ENCODE measurements around the gene CLIP1.
"Not testable (repeated sequence)": the region's sequence is repeated elsewhere in the genome, so short reads cannot be mapped to it uniquely, and the experiment has no call there.

Gene CLIP1

GRCh38 chr12:122421821-122422729, at the start of gene CLIP1:
TSS of gene CLIP1 (minus strand) at chr12:122422669. CDS start at chr12:122380452, 42,217 bp downstream.
- TF ChIP-seq CTCF (IDR thresholded peaks at IDR 0.05; ENCODE audit: borderline replicate concordance, insufficient read depth, low read depth, low read length), result peak; percentile 59
- H3K4me3 ChIP-seq (ENCODE audit: low read depth, low read length), result peak within 1 kb of the TSS; percentile 83

- no peak overlapping the region for H3K4me3 ChIP-seq (ENCODE audit: low read depth, low read length)
- TF ChIP-seq CTCF (IDR thresholded peaks at IDR 0.05; ENCODE audit: borderline replicate concordance, insufficient read depth, low read depth, low read length), result peak; percentile 45; the same call in 1 of the 2 replicates
These were observed 49.1 kb upstream of the CLIP1 start for GRCh38 chr12:122471324-122472226.

GRCh38 chr12:122470576-122470975, 48.1 kb upstream of the CLIP1 start:
- H3K4me3 ChIP-seq (ENCODE audit: low read depth, low read length), result not testable (repeated sequence)

- H3K4me3 ChIP-seq (ENCODE audit: low read depth, low read length), result not testable (repeated sequence)
These were observed 47.4 kb upstream of the CLIP1 start for GRCh38 chr12:122469856-122470255.

GRCh38 chr12:122467983-122468382, 45.5 kb upstream of the CLIP1 start:
- H3K4me3 ChIP-seq (ENCODE audit: low read depth, low read length), result no peak overlapping the region
- no peak for TF ChIP-seq CTCF (IDR thresholded peaks at IDR 0.05; ENCODE audit: borderline replicate concordance, insufficient read depth, low read depth, low read length)

- not testable (repeated sequence) for H3K4me3 ChIP-seq (ENCODE audit: low read depth, low read length)
These were observed 42.0 kb upstream of the CLIP1 start for GRCh38 chr12:122464317-122465042.

GRCh38 chr12:122460641-122461040, 38.2 kb upstream of the CLIP1 start:
- no peak for TF ChIP-seq CTCF (IDR thresholded peaks at IDR 0.05; ENCODE audit: borderline replicate concordance, insufficient read depth, low read depth, low read length)
- H3K4me3 ChIP-seq (ENCODE audit: low read depth, low read length), result no peak overlapping the region

GRCh38 chr12:122460061-122460460, 37.6 kb upstream of the CLIP1 start:
- TF ChIP-seq CTCF (IDR thresholded peaks at IDR 0.05; ENCODE audit: borderline replicate concordance, insufficient read depth, low read depth, low read length), result no peak
- H3K4me3 ChIP-seq (ENCODE audit: low read depth, low read length), result no peak overlapping the region

Data from GM12875 (cell line).